Measurements from ENCODE around the gene TBC1D9B. TPM values are rescaled to one million over a fixed set of nuclear protein-coding genes. Genes with fewer than 3 reads are reported as not detected.

TBC1D9B gene
- total RNA-seq, 1 donor from 2014 or later, result 32.9 TPM

DNA sequence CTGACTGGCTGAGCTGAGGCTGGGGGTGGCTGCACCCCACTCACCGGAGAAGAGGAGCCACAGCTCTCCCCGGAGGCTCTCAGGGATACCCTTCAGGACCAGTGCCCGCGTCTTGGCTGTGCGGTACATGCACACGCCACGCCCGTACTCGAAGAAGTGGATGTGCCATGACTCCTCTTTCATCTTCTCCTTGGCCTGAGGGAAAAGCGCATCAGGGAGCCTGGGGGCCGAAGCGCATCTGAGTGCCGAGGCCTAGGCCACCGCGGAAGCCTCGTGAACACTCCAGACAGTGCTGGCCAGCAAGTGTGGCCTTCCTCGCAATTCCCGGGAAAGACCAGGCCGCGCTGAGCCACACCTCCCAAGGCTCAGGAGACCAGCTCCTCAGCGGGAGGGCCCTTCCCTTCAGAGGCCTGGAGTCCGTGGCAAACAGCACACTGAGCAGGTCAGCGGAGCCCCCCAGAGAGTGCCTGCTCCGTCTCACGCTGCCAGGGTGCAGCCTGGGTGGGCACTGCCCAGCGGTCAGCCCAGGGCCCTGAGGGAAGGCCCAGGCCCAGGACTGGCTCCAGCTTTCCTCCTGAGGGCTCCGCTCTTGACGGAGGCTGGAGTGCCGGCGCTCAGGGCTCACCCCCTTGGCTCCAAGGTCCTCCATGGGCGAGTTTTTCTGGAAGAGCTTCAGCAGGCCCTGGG is 28.6 kb downstream of the TBC1D9B start:
- Histone ChIP-seq H3K9ac (ENCODE audit: low read depth in 1 of 3, low read length in 3 of 3) (no peak overlapping the region), H3K36me3 (ENCODE audit: control insufficient read depth in 3 of 3, insufficient read depth in 3 of 3, low read length in 3 of 3) (peaks cover 37 to 48% (median 44%) of the 10 kb centered on the region in 3 donors), H3K9me3 (ENCODE audit: control insufficient read depth in 3 of 3, low read length in 3 of 3) (peaks cover 2 to 8% (median 5%) of the 10 kb centered on the region in 3 donors), H3K4me3 (ENCODE audit: low read length in 3 of 3) (no peak overlapping the region), H3K27me3 (ENCODE audit: control insufficient read depth in 3 of 3, insufficient read depth in 3 of 3, low read length in 3 of 3) (no peaks in the 10 kb centered on the region), H3K27ac (ENCODE audit: low read depth, low read length) (no peak overlapping the region), H3K4me1 (ENCODE audit: control insufficient read depth in 3 of 3, insufficient read depth in 3 of 3, low read length in 3 of 3) (peaks cover 0 to 12% (median 7%) of the 10 kb centered on the region in 3 donors)

GRCh38 chr5:179878222-179879002 is 29.3 kb downstream of the TBC1D9B start:
- Histone ChIP-seq H3K9me3 (ENCODE audit: control insufficient read depth in 3 of 3, low read length in 3 of 3) (peaks cover 2 to 4% (median 4%) of the 10 kb centered on the region in 3 donors), H3K27me3 (ENCODE audit: control insufficient read depth in 3 of 3, insufficient read depth in 3 of 3, low read length in 3 of 3) (no peaks in the 10 kb centered on the region), H3K27ac (ENCODE audit: low read depth, low read length) (no peak overlapping the region), H3K36me3 (ENCODE audit: control insufficient read depth in 3 of 3, insufficient read depth in 3 of 3, low read length in 3 of 3) (peaks cover 39 to 47% (median 44%) of the 10 kb centered on the region in 3 donors), H3K4me1 (ENCODE audit: control insufficient read depth in 3 of 3, insufficient read depth in 3 of 3, low read length in 3 of 3) (peaks cover 0 to 12% (median 7%) of the 10 kb centered on the region in 3 donors), H3K4me3 (ENCODE audit: low read length in 3 of 3) (no peak overlapping the region), H3K9ac (ENCODE audit: low read depth in 1 of 3, low read length in 3 of 3) (no peak overlapping the region)

DNA sequence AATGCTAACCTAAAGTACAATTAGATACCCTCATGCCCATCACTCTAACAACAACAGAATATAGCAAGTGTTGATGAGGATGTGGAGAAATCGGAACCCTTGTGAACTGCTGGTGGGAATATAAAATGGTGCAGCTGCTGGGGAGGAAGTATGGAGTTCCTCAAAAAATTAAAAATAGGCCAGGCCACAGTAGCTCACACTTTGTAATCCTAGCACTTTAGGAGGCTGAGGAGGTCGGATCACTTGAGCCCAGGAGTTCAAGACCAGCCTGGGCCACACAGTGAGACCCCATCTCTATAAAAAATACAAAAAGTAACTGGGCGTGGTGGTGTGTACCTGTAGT is 31.1 kb downstream of the TBC1D9B start:
- no peaks in the 10 kb centered on the region for H3K27me3 ChIP-seq (ENCODE audit: control insufficient read depth in 3 of 3, insufficient read depth in 3 of 3, low read length in 3 of 3)
- peaks cover 47 to 53% (median 52%) of the 10 kb centered on the region in 3 donors for H3K36me3 ChIP-seq (ENCODE audit: control insufficient read depth in 3 of 3, insufficient read depth in 3 of 3, low read length in 3 of 3)
- no peak overlapping the region for H3K27ac ChIP-seq (ENCODE audit: low read depth, low read length)
- H3K9ac ChIP-seq (ENCODE audit: low read depth in 1 of 3, low read length in 3 of 3), result no peak overlapping the region
- no peak overlapping the region for H3K4me3 ChIP-seq (ENCODE audit: low read length in 3 of 3)
- peaks cover 0 to 12% (median 7%) of the 10 kb centered on the region in 3 donors for H3K4me1 ChIP-seq (ENCODE audit: control insufficient read depth in 3 of 3, insufficient read depth in 3 of 3, low read length in 3 of 3)
- H3K9me3 ChIP-seq (ENCODE audit: control insufficient read depth in 3 of 3, low read length in 3 of 3), result no peaks in the 10 kb centered on the region

- H3K4me1 ChIP-seq (ENCODE audit: control insufficient read depth in 3 of 3, insufficient read depth in 3 of 3, low read length in 3 of 3), result peaks cover 0 to 12% (median 7%) of the 10 kb centered on the region in 3 donors
- H3K4me3 ChIP-seq (ENCODE audit: low read length in 3 of 3), result no peak overlapping the region
- H3K36me3 ChIP-seq (ENCODE audit: control insufficient read depth in 3 of 3, insufficient read depth in 3 of 3, low read length in 3 of 3), result peaks cover 53 to 58% (median 57%) of the 10 kb centered on the region in 3 donors
- peak overlapping the region in 1 of 3 donors; percentile 8 for H3K9ac ChIP-seq (ENCODE audit: low read depth in 1 of 3, low read length in 3 of 3)
- H3K27ac ChIP-seq (ENCODE audit: low read depth, low read length), result peak overlapping the region; percentile 12
- no peaks in the 10 kb centered on the region for H3K9me3 ChIP-seq (ENCODE audit: control insufficient read depth in 3 of 3, low read length in 3 of 3)
- H3K27me3 ChIP-seq (ENCODE audit: control insufficient read depth in 3 of 3, insufficient read depth in 3 of 3, low read length in 3 of 3), result no peaks in the 10 kb centered on the region
Observed at GRCh38 chr5:179875741-179876609, 31.7 kb downstream of the TBC1D9B start.

GRCh38 chr5:179874536-179875292 is 33.0 kb downstream of the TBC1D9B start:
- Histone ChIP-seq H3K27me3 (ENCODE audit: control insufficient read depth in 3 of 3, insufficient read depth in 3 of 3, low read length in 3 of 3) (no peaks in the 10 kb centered on the region), H3K4me1 (ENCODE audit: control insufficient read depth in 3 of 3, insufficient read depth in 3 of 3, low read length in 3 of 3) (peaks cover 0 to 12% (median 9%) of the 10 kb centered on the region in 3 donors), H3K4me3 (ENCODE audit: low read length in 3 of 3) (no peak overlapping the region), H3K9ac (ENCODE audit: low read depth in 1 of 3, low read length in 3 of 3) (no peak overlapping the region), H3K27ac (ENCODE audit: low read depth, low read length) (no peak overlapping the region), H3K36me3 (ENCODE audit: control insufficient read depth in 3 of 3, insufficient read depth in 3 of 3, low read length in 3 of 3) (peaks cover 59 to 70% (median 67%) of the 10 kb centered on the region in 3 donors), H3K9me3 (ENCODE audit: control insufficient read depth in 3 of 3, low read length in 3 of 3) (no peaks in the 10 kb centered on the region)

GRCh38 chr5:179874136-179874535 is 33.6 kb downstream of the TBC1D9B start:
- Histone ChIP-seq H3K36me3 (ENCODE audit: control insufficient read depth in 3 of 3, insufficient read depth in 3 of 3, low read length in 3 of 3) (peaks cover 57 to 74% (median 72%) of the 10 kb centered on the region in 3 donors), H3K4me1 (ENCODE audit: control insufficient read depth in 3 of 3, insufficient read depth in 3 of 3, low read length in 3 of 3) (peaks cover 0 to 12% (median 9%) of the 10 kb centered on the region in 3 donors), H3K4me3 (ENCODE audit: low read length in 3 of 3) (no peak overlapping the region), H3K9ac (ENCODE audit: low read depth in 1 of 3, low read length in 3 of 3) (no peak overlapping the region), H3K27me3 (ENCODE audit: control insufficient read depth in 3 of 3, insufficient read depth in 3 of 3, low read length in 3 of 3) (no peaks in the 10 kb centered on the region), H3K9me3 (ENCODE audit: control insufficient read depth in 3 of 3, low read length in 3 of 3) (no peaks in the 10 kb centered on the region), H3K27ac (ENCODE audit: low read depth, low read length) (no peak overlapping the region)

DNA sequence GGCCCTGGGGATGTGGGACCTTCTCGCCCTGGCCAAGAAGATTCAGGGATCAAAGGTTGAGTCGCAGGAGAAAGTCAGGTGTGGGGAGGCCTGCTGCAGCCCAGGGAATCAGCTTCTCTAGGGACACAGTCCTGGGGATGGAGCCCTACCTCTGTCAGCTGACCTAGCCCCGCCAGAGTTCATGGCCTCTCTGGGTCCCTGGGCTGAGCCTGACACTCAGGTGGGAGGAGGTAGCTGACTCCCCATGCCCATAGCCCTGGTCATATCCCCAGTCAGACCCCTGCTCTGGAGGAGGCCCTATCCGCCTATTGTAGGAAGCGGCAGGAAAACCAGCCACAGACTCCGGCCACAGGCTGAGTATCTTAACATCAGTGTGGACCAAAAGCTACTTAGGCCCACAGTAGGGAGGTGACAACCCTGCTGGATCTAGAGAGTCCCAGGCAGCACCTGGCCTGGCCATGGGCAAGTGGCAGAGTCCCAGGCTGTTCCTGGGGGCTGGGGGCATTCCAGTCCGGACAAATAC is 34.0 kb downstream of the TBC1D9B start:
- Histone ChIP-seq H3K4me3 (ENCODE audit: low read length in 3 of 3) (no peak overlapping the region), H3K36me3 (ENCODE audit: control insufficient read depth in 3 of 3, insufficient read depth in 3 of 3, low read length in 3 of 3) (peaks cover 57 to 71% (median 71%) of the 10 kb centered on the region in 3 donors), H3K27me3 (ENCODE audit: control insufficient read depth in 3 of 3, insufficient read depth in 3 of 3, low read length in 3 of 3) (no peaks in the 10 kb centered on the region), H3K27ac (ENCODE audit: low read depth, low read length) (no peak overlapping the region), H3K9me3 (ENCODE audit: control insufficient read depth in 3 of 3, low read length in 3 of 3) (no peaks in the 10 kb centered on the region), H3K4me1 (ENCODE audit: control insufficient read depth in 3 of 3, insufficient read depth in 3 of 3, low read length in 3 of 3) (peaks cover 0 to 12% (median 9%) of the 10 kb centered on the region in 3 donors), H3K9ac (ENCODE audit: low read depth in 1 of 3, low read length in 3 of 3) (no peak overlapping the region)

- no peak overlapping the region for H3K9ac ChIP-seq (ENCODE audit: low read depth in 1 of 3, low read length in 3 of 3)
- H3K4me1 ChIP-seq (ENCODE audit: control insufficient read depth in 3 of 3, insufficient read depth in 3 of 3, low read length in 3 of 3), result peaks cover 0 to 12% (median 9%) of the 10 kb centered on the region in 3 donors
- no peaks in the 10 kb centered on the region for H3K27me3 ChIP-seq (ENCODE audit: control insufficient read depth in 3 of 3, insufficient read depth in 3 of 3, low read length in 3 of 3)
- no peak overlapping the region for H3K4me3 ChIP-seq (ENCODE audit: low read length in 3 of 3)
- peaks cover 60 to 72% (median 71%) of the 10 kb centered on the region in 3 donors for H3K36me3 ChIP-seq (ENCODE audit: control insufficient read depth in 3 of 3, insufficient read depth in 3 of 3, low read length in 3 of 3)
- no peaks in the 10 kb centered on the region for H3K9me3 ChIP-seq (ENCODE audit: control insufficient read depth in 3 of 3, low read length in 3 of 3)
- H3K27ac ChIP-seq (ENCODE audit: low read depth, low read length), result no peak overlapping the region
Observed at GRCh38 chr5:179872828-179873575, 34.7 kb downstream of the TBC1D9B start.
